Stimulated activated CD4-positive, alpha-beta T cell treated with anti-CD3 and anti-CD28 coated beads, Interleukin-1b, Interleukin-23, amount 100 ng/mL, for 24 hours (primary cell): Measurements from ENCODE around the gene EPG5.
"Not testable (repeated sequence)": the region's sequence is repeated elsewhere in the genome, so short reads cannot be mapped to it uniquely, and the experiment has no call there.

Experiments
- DNase-seq, 4 experiments: peaks; one replicate each; pipeline ENCODE4 v3.0.0-alpha.2; 2020; ENCODE audit warnings: low read depth in 4 of 4, low spot score in 1 of 4

Gene EPG5

GRCh38 chr18:45967007-45967706 lies at the start of gene EPG5:
Gene EPG5, minus strand, starts transcription at chr18:45967329. Its CDS starts 90 bp downstream, at chr18:45967239.
- peak; percentile 72 to 87 (median 82) for DNase-seq

DNA sequence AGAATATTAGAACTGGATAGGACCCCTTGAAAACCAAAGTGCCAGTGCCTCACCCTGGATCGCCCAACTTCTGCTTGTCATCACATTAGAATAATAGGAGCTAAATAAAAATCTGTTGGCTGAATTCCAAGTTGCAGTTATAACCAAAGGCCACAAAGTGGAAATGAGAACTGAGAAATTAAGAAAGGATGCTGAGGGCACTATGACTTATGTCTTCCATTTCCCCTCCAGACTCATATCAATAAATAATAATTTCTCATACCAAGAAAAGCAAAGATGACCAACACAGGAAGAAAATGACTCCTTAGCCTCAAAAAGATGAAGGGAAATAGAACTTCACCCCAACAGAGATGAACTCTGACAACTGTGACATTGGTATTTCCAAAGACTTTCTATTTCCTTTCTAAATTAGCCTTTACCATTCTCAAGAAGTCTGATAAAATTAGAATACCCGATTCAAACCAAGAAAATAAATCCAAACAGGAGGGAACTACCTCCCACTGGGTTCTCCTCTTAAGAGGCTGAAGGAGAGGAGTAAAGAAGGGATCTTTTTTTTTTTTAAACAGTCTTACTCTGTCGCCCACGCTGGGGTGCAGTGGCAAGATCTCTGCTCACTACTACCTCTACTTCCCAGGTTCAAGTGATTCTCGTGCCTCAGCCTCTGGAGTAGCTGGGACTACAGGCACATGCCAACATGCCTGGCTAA lies 46.5 kb upstream of the EPG5 start:
- no peak for DNase-seq

DNA sequence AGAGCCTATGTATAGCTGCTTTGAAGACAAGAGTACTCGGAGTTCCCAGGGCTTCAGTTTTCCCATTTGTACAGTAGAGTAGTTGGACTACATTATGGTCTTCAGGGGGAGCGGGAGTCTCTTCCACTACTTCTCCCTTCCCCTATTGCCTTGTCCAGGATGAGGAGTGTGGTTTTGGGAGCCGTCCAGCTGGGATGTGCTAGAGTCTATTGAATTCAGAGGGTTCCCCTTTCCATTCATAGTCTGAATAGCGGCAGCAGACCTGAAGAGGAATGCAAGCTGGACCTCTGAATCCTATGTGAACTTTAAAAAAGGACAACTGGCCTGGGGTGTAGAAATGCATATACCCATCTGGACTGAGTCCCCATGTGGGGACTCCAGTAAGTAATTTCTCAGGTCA lies 43.5 kb upstream of the EPG5 start:
- no peak for DNase-seq

DNA sequence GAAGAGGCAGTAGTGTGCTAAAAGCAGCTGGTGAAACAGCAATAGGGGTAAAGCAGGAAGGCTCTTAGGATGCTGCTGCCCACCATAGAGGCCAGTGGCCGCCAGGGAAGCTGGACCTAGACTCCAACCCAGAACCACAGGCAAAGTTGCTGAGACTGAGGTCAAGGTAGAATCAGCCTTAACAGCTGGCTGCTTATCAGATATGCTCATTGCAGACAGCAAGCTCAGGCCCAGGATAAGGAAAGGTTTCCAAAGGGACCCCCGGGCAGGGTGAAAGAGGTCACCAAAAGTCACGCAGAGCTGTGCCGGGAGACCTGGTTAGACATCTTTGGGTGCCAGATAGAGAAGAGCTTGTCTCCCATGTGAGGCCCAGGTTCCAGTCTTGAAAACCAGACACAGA lies 42.9 kb upstream of the EPG5 start:
- no peak for DNase-seq

DNA sequence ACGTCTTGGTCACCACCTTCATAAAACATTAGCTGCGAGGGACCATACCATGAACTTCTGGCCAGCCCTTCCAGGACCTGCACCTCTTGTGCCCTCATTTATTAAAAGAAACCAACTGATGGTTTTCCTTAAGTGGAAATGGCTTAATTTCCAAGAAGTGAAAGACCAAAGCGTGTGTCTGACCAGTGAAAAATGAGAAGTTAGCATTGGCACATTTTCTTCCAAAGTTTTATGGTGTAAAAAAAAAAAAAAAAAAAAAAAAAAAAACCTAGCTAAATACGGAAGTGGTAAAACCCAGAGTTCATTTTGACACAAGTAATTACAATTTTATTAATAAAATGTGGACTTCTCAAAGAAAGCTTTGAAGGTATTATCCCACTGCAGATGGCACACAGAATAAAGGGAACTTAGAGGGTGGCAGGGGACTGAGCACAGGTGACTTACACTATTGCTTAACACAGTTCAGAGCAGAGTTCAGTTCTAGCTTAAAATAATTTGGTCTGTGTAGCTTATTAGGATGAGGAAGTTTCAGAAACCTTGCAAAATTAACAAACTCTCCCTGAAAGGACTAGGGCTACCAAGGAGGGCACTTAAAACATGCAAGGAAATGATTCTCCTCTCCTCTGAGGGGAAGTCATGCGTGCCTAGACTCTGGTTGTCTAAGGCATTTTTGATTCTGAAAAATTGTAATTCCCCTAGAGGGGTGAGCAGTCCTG lies 42.2 kb upstream of the EPG5 start:
- DNase-seq: no peak

DNA sequence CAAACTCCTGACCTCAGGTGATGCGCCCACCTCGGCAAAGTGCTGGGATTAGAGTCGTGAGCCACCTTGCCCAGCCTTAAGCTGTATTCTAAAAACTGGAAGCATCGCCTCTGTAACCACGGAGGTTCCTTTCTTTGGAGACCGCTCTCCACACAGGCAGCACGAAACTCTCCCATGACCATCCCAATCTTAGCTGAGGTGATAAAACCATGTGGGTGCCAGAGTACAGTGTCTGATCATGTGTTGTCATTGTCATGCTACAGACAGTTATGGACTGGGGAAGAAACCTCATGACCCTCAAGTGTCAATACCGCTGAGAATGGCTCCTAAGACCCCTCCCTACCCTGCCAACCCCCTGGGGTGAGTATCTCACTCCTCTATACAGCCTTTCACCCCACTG lies 41.4 kb upstream of the EPG5 start:
- no peak for DNase-seq

DNA sequence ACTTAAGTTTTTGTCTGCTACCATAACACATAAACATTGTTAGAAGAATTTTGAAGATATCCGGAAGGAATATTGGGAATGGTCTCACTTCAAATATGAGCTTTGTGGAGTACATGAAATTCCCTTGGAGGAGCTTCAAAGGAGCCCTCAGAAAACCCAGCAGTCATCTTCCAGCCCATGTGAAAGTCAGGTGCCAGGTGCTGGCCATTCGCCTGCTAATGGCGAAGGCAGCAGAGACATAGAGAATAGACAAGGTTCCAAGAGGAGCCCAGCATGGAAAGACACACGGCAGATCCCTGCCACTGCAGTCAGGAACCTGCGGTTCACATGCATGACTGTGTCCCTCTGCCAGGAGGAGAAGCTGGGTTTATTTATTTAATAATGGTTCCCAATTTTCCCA lies 40.0 kb upstream of the EPG5 start:
- no peak for DNase-seq

- DNase-seq: no peak
These were observed 35.8 kb upstream of the EPG5 start for GRCh38 chr18:46002934-46003333.

GRCh38 chr18:46001892-46002291 lies 34.8 kb upstream of the EPG5 start:
- DNase-seq: no peak

DNA sequence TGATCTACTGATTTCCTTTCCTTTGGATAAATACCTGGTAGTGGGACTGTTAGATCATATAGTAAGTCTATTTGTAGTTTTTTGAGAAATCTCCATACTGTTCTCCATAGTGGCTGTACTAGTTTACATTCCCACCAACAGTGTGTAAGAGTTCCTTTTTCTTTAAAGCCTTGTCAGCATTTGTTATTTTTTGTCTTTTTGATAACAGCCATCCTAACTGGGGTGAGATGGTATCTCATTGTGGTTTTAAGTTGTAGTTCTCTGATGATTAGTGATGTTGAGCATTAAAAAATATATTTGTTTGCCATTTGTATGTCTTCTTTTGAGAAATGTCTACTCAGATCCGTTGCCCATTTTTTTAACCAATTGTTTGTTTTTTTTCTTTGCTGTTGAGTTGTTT lies 33.9 kb upstream of the EPG5 start:
- DNase-seq: no peak

DNA sequence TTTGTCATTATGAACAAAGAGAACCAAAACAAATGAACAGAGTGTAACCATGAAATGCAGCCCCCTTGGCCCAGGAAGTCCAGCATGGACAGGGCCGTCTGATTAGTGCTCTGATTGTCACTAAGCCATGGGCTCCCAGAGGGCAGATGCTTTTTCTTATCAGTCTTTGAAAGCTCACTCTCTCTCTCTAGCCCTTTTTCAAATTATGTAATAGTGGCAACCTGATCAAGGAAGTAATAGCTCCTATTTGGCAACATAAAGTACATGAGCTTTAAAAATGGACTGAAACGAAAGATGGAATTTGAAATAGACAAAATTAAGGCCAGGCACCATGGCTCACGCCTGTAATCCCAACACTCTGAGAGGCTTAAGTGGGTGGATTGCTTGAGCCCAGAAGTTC lies 32.4 kb upstream of the EPG5 start:
- no peak for DNase-seq

GRCh38 chr18:45998244-45998643 lies 31.1 kb upstream of the EPG5 start:
- DNase-seq: no peak

DNA sequence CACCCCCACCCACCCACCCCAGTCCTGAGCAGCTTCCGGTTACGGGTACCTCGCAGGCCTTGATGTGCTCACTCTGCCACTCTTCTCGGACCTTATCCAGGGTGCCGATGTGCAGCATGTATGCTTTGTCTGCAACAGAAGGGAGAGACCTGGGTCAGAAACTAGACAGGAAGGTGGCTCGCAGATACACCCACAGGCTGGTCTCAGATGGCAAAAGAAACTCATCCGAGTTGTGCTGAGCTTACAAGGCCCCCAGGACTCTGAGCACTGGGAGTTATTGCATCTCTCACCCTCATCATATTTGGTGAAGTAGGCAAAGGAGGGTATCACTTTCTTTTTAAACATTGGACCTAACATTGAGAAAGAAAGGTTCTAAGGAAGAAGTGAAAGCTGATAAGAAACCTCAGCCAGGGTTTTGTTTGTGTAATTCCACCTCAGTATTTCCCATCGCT lies 30.6 kb upstream of the EPG5 start:
- DNase-seq: peak in 1 of 4 experiments; percentile 15

GRCh38 chr18:45995461-45995860 lies 28.3 kb upstream of the EPG5 start:
- DNase-seq: no peak

GRCh38 chr18:45993438-45993837 lies 26.3 kb upstream of the EPG5 start:
- no peak for DNase-seq

- DNase-seq: not testable (repeated sequence)
These were observed 25.4 kb upstream of the EPG5 start for GRCh38 chr18:45992527-45992926.

DNA sequence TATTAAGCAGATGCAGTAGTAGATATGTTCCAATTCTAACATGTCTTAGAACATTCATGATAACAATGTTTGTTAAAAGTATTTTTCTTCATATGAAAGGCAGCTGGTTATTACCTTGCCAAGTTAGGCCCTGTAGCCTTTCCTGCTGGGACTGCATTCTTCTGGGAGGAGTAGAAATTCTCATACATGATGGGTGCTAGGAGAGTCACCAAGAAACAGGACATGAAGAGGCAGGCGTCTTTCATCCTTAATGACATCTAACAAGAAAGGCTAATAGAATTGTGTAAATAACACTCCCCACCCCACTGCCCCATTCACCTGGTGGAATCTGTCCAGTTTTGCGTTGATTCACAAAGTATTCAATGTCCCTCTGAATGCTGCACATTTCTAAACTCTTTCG lies 24.7 kb upstream of the EPG5 start:
- no peak for DNase-seq

DNA sequence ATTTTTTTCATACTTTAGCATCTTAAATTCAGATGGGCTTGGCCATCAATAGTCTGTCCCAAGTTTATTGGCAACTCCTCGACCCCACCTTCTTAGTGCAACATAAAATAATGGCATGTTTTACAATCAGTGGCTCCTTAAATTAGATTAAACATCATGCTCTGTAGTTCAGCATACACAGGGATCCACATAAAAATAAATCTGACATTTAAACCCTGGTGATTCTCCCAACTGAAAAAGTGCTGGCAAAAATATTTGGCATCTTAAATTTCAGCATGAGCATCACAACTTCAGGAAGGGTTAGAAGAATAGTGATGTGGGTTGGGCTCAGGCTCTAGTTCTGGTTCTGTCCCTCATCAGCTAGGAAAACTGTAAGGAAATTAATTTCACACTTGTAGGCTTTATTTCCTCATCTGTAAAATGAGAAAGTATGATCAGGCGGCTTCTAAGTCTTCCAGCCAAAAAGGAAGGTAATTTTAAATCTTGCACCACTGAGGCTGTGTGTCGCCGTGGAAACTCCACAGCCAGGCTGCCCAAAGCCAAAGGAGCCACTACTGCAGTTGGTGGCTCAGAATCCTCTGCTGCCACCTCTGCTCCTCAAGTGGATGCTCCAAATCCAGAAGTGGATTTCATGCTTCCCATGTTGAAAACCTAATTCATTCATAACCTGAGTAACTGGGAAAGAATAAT lies 17.6 kb upstream of the EPG5 start:
- DNase-seq: no peak

GRCh38 chr18:45981821-45982220 lies 14.7 kb upstream of the EPG5 start:
- DNase-seq: no peak

DNA sequence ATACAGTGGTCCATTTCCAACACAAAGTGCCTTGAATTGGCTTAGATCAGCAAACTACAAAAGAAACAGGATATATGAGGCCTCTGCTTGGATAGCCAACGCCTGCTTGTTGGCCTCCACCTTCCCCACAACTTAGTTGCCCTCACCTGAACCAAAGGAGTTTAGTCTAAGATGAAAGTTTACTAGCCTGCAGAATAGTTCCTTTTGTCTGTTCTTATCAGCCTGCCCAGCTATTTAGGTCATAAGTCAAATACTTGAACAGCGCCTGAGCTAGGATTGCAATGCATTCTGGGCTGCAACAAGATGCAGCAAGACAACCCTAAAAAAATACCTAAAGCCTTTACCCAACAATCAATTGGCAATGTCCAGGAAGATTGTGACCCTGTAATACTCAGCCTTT lies 13.1 kb upstream of the EPG5 start:
- no peak for DNase-seq

GRCh38 chr18:45978084-45978483 lies 11.0 kb upstream of the EPG5 start:
- no peak for DNase-seq

DNA sequence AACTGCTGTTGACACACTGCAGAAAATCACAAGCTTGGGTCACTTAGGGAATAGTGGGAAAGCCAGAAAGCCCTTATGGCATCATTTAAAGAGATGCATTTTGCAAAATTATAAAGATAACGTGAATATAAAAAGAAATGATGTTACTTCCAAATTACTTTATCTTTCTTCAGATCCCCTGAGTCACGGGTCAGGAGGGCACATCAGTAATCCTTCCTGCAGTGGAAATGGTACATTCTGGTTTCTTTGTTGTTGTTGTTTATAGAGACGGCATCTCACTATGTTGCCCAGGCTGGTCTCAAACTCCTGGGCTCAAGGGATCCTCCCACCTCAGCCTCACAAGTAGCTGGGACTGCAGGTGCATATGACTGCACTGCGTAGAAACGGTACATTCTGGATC lies 9.8 kb upstream of the EPG5 start:
- DNase-seq: no peak
